ENCODE data around the gene TRIM52.

GRCh38 chr5:181235323-181235688 lies 25.6 kb downstream of the TRIM52 start:
- TF ChIP-seq TEAD4 (IDR thresholded peaks at IDR 0.05): no peak
- TF ChIP-seq, protein P1, sequence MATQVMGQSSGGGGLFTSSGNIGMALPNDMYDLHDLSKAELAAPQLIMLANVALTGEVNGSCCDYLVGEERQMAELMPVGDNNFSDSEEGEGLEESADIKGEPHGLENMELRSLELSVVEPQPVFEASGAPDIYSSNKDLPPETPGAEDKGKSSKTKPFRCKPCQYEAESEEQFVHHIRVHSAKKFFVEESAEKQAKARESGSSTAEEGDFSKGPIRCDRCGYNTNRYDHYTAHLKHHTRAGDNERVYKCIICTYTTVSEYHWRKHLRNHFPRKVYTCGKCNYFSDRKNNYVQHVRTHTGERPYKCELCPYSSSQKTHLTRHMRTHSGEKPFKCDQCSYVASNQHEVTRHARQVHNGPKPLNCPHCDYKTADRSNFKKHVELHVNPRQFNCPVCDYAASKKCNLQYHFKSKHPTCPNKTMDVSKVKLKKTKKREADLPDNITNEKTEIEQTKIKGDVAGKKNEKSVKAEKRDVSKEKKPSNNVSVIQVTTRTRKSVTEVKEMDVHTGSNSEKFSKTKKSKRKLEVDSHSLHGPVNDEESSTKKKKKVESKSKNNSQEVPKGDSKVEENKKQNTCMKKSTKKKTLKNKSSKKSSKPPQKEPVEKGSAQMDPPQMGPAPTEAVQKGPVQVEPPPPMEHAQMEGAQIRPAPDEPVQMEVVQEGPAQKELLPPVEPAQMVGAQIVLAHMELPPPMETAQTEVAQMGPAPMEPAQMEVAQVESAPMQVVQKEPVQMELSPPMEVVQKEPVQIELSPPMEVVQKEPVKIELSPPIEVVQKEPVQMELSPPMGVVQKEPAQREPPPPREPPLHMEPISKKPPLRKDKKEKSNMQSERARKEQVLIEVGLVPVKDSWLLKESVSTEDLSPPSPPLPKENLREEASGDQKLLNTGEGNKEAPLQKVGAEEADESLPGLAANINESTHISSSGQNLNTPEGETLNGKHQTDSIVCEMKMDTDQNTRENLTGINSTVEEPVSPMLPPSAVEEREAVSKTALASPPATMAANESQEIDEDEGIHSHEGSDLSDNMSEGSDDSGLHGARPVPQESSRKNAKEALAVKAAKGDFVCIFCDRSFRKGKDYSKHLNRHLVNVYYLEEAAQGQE (IDR thresholded peaks at IDR 0.05; ENCODE audit: low read depth): no peak
- TF ChIP-seq EP300 (IDR thresholded peaks at IDR 0.05; ENCODE audit: borderline replicate concordance): no peak
- TF ChIP-seq, protein P2, sequence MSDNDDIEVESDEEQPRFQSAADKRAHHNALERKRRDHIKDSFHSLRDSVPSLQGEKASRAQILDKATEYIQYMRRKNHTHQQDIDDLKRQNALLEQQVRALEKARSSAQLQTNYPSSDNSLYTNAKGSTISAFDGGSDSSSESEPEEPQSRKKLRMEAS (IDR thresholded peaks at IDR 0.05): no peak
- TF ChIP-seq RAD21 (IDR thresholded peaks at IDR 0.05; ENCODE audit: low read depth): no peak

Data from Ishikawa (cell line).